Measurements from ENCODE around the gene SCNN1A. TPM values are rescaled to one million over a fixed set of nuclear protein-coding genes. Genes with fewer than 3 reads are reported as not detected.

The SCNN1A gene
- total and polyA plus RNA-seq, 2 of the 13 experiments (the other 11 are each of a cell fraction or from before 2014, with no cell fraction given) = 1.5 to 14.6 TPM

GRCh38 chr12:6375269-6376078 is at the start of gene SCNN1A (continued):
- TF ChIP-seq SKIL (CRISPR knock-in tag; IDR thresholded peaks at IDR 0.05; ENCODE audit: borderline replicate concordance) (0 out of 2 replicates have a peak, but pooled peaks have one; percentile 25), ZNF430 (CRISPR knock-in tag; IDR thresholded peaks at IDR 0.05) (0 out of 2 replicates have a peak, but pooled peaks have one; percentile 23), ZBTB7B (CRISPR knock-in tag; IDR thresholded peaks at IDR 0.05) (no peak), SMC3 (IDR thresholded peaks at IDR 0.05; ENCODE audit: low read length) (no peak), ZSCAN25 (CRISPR knock-in tag; IDR thresholded peaks at IDR 0.05) (0 out of 2 replicates have a peak, but pooled peaks have one; percentile 16), ZFP90 (CRISPR knock-in tag; IDR thresholded peaks at IDR 0.05; ENCODE audit: borderline replicate concordance) (0 out of 2 replicates have a peak, but pooled peaks have one; percentile 10), ZBTB33 (CRISPR knock-in tag; IDR thresholded peaks at IDR 0.05) (no peak), KDM5A (IDR thresholded peaks at IDR 0.05; ENCODE audit: borderline replicate concordance, low read length) (no peak), ZNF605 (CRISPR knock-in tag; IDR thresholded peaks at IDR 0.05) (0 out of 2 replicates have a peak, but pooled peaks have one; percentile 34), PAX8 (CRISPR knock-in tag; IDR thresholded peaks at IDR 0.05; ENCODE audit: borderline replicate concordance) (no peak)

Data from HepG2 (cell line).